Bronchial epithelial cell (primary cell): ENCODE data around the gene XRCC4. TPM values are rescaled to one million over a fixed set of nuclear protein-coding genes. Genes with fewer than 3 reads are reported as not detected.

ENCODE experiments used
- DNase-seq: peaks from one replicate; pipeline ENCODE4 v3.0.0-alpha.2; 2010; ENCODE audit warnings: low read depth
- FAIRE-seq: peaks from 2 replicates; lab custom pipeline; 2011; peaks lifted over from hg19 to GRCh38; lab: Jason Lieb, UNC
- H3K27me3 ChIP-seq: 2 replicates; pipeline ENCODE4 v1.5.1; 2011; ENCODE audit warnings: low read length; ENCODE audit not compliant: control insufficient read depth, insufficient read depth
- H3K36me3 ChIP-seq: 2 replicates; pipeline ENCODE4 v1.5.1; 2011; ENCODE audit warnings: low read length; ENCODE audit not compliant: control insufficient read depth, insufficient read depth
- H3K4me3 ChIP-seq: 2 replicates; pipeline ENCODE4 v1.5.1; 2011; ENCODE audit warnings: mild to moderate bottlenecking, low read depth, low read length, control low read depth
- total RNA-seq: library from RNA; depleted of rRNA; stranded (reverse); fragments of >200 nt; gene quantifications from 2 replicates; pipeline ENCODE4 v1.2.1, GENCODE V29; 2014
- TF ChIP-seq, protein P1 (sequence below): IDR thresholded peaks from 2 replicates; pipeline ENCODE4 v1.5.1; 2011; ENCODE audit warnings: mild to moderate bottlenecking, moderate library complexity, low read length, control low read depth, inconsistent platforms; ENCODE audit not compliant: insufficient read depth, severe bottlenecking

The XRCC4 gene
- total RNA-seq, 1 donor from 2014 or later = 9.5 TPM

DNA sequence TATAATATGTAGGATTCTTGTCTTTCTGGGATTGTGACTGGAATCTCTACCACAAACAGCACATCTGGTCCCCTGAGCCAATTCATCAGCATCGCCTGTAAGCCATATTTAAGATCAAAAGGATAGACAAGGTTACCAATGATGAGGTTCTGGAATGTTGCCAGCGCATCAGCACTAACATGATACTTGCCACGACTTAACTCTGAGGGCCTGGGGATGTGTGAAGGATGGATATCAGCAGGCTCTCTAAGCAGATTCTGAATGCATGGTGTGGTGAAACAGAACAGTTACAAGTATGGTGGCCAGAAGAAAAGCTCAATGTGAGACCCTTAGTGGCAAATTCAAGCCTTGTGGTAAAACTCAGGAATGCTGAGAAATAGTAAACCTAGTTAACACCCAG, 143.0 kb downstream of the XRCC4 start:
- DNase-seq (no peak), FAIRE-seq (no peak)
- H3K27me3 ChIP-seq = no peaks in the 10 kb centered on the region
- no peaks in the 10 kb centered on the region for H3K36me3 ChIP-seq
- TF ChIP-seq, protein P1, sequence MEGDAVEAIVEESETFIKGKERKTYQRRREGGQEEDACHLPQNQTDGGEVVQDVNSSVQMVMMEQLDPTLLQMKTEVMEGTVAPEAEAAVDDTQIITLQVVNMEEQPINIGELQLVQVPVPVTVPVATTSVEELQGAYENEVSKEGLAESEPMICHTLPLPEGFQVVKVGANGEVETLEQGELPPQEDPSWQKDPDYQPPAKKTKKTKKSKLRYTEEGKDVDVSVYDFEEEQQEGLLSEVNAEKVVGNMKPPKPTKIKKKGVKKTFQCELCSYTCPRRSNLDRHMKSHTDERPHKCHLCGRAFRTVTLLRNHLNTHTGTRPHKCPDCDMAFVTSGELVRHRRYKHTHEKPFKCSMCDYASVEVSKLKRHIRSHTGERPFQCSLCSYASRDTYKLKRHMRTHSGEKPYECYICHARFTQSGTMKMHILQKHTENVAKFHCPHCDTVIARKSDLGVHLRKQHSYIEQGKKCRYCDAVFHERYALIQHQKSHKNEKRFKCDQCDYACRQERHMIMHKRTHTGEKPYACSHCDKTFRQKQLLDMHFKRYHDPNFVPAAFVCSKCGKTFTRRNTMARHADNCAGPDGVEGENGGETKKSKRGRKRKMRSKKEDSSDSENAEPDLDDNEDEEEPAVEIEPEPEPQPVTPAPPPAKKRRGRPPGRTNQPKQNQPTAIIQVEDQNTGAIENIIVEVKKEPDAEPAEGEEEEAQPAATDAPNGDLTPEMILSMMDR = no peak
- H3K4me3 ChIP-seq = no peak overlapping the region

- TF ChIP-seq, protein P1 = no peak
- DNase-seq = peak; percentile 82
- no peaks in the 10 kb centered on the region for H3K27me3 ChIP-seq
- no peak for FAIRE-seq
- no peak overlapping the region for H3K4me3 ChIP-seq
- H3K36me3 ChIP-seq = no peaks in the 10 kb centered on the region
Measured at GRCh38 chr5:83222906-83223305, 145.6 kb downstream of the XRCC4 start.

DNA sequence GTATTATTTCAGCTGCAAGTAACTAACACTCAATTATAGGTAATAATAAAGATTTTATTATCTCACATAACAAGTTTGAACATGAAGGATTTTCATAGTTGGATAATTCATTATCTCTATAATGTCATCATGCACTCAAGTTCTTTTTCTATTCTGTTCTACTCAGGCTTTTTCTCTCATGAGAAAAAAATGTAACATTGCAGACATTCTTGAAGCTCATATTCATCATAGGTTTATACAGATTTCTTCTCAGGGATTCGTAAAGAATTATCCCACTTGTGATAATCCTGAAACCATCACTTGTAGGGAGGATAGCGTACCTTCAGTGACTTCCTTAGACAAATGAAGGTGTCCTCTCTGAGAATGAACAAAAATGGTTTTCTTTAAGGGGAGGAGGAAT, 150.3 kb downstream of the XRCC4 start:
- FAIRE-seq = no peak
- Histone ChIP-seq H3K36me3 (no peaks in the 10 kb centered on the region), H3K4me3 (no peak overlapping the region), H3K27me3 (no peaks in the 10 kb centered on the region)
- TF ChIP-seq, protein P1 = no peak
- peak; percentile 29 for DNase-seq

DNA sequence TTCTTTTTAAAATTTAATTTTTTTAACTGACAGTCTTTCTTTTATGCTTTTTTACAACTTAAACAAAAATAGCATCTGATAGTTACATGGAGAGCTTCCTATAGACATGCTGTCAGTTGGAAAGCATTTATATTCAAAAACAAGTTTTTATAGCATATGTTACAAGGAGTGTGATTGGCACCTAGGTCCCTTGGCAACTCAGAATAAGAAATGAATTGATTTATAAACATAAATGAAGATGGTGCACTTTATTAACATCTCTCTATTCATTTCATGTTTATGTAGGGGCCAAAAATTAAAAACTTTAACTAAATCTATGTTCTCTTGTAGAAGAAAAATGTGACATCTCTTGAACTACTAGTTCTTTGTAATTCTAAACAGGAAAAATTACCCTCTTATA, 153.2 kb downstream of the XRCC4 start:
- H3K27me3 ChIP-seq = no peaks in the 10 kb centered on the region
- TF ChIP-seq, protein P1 = no peak
- DNase-seq = no peak
- H3K4me3 ChIP-seq = no peak overlapping the region
- no peak for FAIRE-seq
- no peaks in the 10 kb centered on the region for H3K36me3 ChIP-seq

- FAIRE-seq (no peak), DNase-seq (peak; percentile 19)
- TF ChIP-seq, protein P1 = no peak
Measured at GRCh38 chr5:83244516-83244915, 167.2 kb downstream of the XRCC4 start.

GRCh38 chr5:83245037-83245436, 167.7 kb downstream of the XRCC4 start:
- Histone ChIP-seq H3K36me3 (no peaks in the 10 kb centered on the region), H3K4me3 (no peak overlapping the region), H3K27me3 (no peaks in the 10 kb centered on the region)
- no peak for FAIRE-seq
- TF ChIP-seq, protein P1 = no peak
- DNase-seq = no peak

More at GRCh38 chr5:83244516-83244915, 167.2 kb downstream of the XRCC4 start:
- no peaks in the 10 kb centered on the region for H3K36me3 ChIP-seq
- H3K27me3 ChIP-seq = no peaks in the 10 kb centered on the region
- no peak overlapping the region for H3K4me3 ChIP-seq
